ENCODE results near the gene FAM240B.
A peak's percentile ranks its signal among the peaks of the same experiment; 100 is the strongest.

Gene FAM240B

GRCh38 chr9:38697776-38698300 lies 22.1 kb downstream of the FAM240B start:
- no peak for DNase-seq

- DNase-seq: no peak
Observed at GRCh38 chr9:38696999-38697398, 22.9 kb downstream of the FAM240B start.

- DNase-seq: no peak
Observed at GRCh38 chr9:38694676-38695075, 25.3 kb downstream of the FAM240B start.

GRCh38 chr9:38692707-38693106 lies 27.2 kb downstream of the FAM240B start:
- DNase-seq: no peak

- DNase-seq: no peak
Observed at GRCh38 chr9:38690574-38690973, 29.4 kb downstream of the FAM240B start.

GRCh38 chr9:38689678-38690077 lies 30.3 kb downstream of the FAM240B start:
- DNase-seq: peak; percentile 79

GRCh38 chr9:38687992-38688391 lies 31.9 kb downstream of the FAM240B start:
- no peak for DNase-seq

- DNase-seq: no peak
Observed at GRCh38 chr9:38687389-38687842, 32.5 kb downstream of the FAM240B start.

- no peak for DNase-seq
Observed at GRCh38 chr9:38686933-38687332, 33.0 kb downstream of the FAM240B start.

- DNase-seq: no peak
Observed at GRCh38 chr9:38685535-38685934, 34.4 kb downstream of the FAM240B start.

- DNase-seq: no peak
Observed at GRCh38 chr9:38683336-38683735, 36.6 kb downstream of the FAM240B start.

- DNase-seq: no peak
Observed at GRCh38 chr9:38682713-38683112, 37.2 kb downstream of the FAM240B start.

- no peak for DNase-seq
Observed at GRCh38 chr9:38681747-38682227, 38.1 kb downstream of the FAM240B start.

GRCh38 chr9:38680837-38681445 lies 39.0 kb downstream of the FAM240B start:
- no peak for DNase-seq

GRCh38 chr9:38677660-38678303 lies 42.2 kb downstream of the FAM240B start:
- DNase-seq: no peak

GRCh38 chr9:38675831-38676230 lies 44.1 kb downstream of the FAM240B start:
- DNase-seq: no peak

- no peak for DNase-seq
Observed at GRCh38 chr9:38675211-38675610, 44.7 kb downstream of the FAM240B start.

GRCh38 chr9:38673399-38674193 lies 46.3 kb downstream of the FAM240B start:
- DNase-seq: no peak

- no peak for DNase-seq
Observed at GRCh38 chr9:38671748-38672147, 48.2 kb downstream of the FAM240B start.

- peak; percentile 24 for DNase-seq
Observed at GRCh38 chr9:38671372-38671731, 48.6 kb downstream of the FAM240B start.

GRCh38 chr9:38670542-38671371 lies 49.2 kb downstream of the FAM240B start:
- DNase-seq: no peak

GRCh38 chr9:38668791-38669466 lies 51.0 kb downstream of the FAM240B start:
- no peak for DNase-seq

Data from NCI-H1092 (cell line).